Measurements from ENCODE around the gene RHBDL2. TPM values are rescaled to one million over a fixed set of nuclear protein-coding genes. Genes with fewer than 3 reads are reported as not detected.
"Not testable (repeated sequence)": the region's sequence is repeated elsewhere in the genome, so short reads cannot be mapped to it uniquely, and the experiment has no call there.

Gene RHBDL2
- total and polyA plus RNA-seq, 2 donors (not counting 1 experiment from before 2014, with no cell fraction given), result 1.2 to 1.5 TPM

DNA sequence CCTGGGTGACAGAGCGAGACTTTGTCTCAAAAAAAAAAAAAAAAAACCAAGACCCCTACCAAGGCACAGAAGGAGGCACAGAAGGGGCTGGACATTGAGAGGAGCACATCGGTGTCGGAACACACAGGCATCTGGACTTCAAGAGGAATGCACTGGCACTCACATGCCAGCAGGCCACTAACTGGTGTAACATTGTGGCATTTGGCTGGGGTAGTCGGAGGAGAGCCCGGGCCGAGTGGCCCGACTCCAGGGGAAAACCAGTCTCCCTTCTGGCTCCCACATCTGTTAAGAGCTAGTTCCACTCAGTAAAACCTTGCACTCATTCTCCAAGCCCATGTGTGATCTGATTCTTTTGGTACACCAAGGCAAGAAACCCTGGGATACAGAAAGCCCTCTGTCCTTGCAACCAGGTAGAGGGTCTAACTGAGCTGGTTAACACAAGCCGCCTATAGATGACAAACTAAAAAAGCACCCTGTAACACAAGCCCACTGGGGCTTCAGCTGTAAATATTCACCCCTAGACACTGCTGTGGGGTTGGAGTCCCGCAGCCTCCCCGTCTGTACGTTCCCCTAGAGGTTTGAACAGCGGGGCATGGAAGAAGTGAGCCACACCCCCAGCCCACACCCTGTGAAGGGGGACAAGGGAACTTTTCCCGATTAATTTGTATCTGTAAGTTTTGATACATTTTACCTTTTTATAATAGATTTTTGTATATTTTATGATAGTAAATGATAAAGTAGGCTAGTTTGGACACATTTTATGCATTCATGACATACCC is 32.2 kb upstream of the RHBDL2 start:
- no peak for DNase-seq (ENCODE audit: low read depth in 2 of 2)
- H3K4me2 ChIP-seq (ENCODE audit: extremely low read depth, insufficient read depth, low read length), result no peak overlapping the region

DNA sequence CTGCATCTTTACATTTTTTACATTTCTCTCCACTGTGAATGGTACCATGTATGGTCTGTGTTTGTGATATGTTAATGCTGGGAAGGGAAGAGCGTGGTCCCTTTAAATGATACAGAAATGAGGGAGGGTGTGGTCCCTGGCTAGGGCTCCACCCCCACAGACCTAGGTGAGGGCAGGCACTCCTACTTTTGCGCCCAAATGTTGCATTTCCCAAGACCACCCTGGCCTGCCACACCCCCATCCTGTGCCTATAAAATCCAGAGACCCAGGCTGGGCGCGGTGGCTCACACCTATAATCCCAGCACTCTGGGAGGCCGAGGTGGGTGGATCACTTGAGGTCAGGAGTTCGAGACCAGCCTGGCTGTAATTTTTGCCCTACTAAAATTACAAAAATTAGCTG is 31.5 kb upstream of the RHBDL2 start:
- not testable (repeated sequence) for H2AFZ ChIP-seq (ENCODE audit: low read length); H3K9ac ChIP-seq (ENCODE audit: insufficient read depth, low read length); H3K4me3 ChIP-seq (replicated peaks in 1 of 4; ENCODE audit: control extremely low read depth in 1 of 4, insufficient read depth in 1 of 4, low read depth in 3 of 4, low read length in 4 of 4); H4K20me1 ChIP-seq (ENCODE audit: control insufficient read depth, extremely low read depth, insufficient read depth, low read length); H3K36me3 ChIP-seq (ENCODE audit: control insufficient read depth, insufficient read depth, low read length); H3K27ac ChIP-seq (ENCODE audit: insufficient read depth, low read length); H3K79me2 ChIP-seq (ENCODE audit: control insufficient read depth, insufficient read depth, low read length); H3K9me3 ChIP-seq (ENCODE audit: control insufficient read depth, insufficient read depth, low read depth, low read length); H3K27me3 ChIP-seq (ENCODE audit: control insufficient read depth, insufficient read depth, low read length); DNase-seq (ENCODE audit: low read depth in 2 of 2); H3K4me2 ChIP-seq (ENCODE audit: extremely low read depth, insufficient read depth, low read length); H3K4me1 ChIP-seq (ENCODE audit: control insufficient read depth, extremely low read depth, insufficient read depth, low read length)

More for the DNA sequence above, 32.2 kb upstream of the RHBDL2 start:
- H3K4me1 ChIP-seq (ENCODE audit: control insufficient read depth, extremely low read depth, insufficient read depth, low read length), result no peaks in the 10 kb centered on the region
- H3K27me3 ChIP-seq (ENCODE audit: control insufficient read depth, insufficient read depth, low read length), result no peaks in the 10 kb centered on the region
- H4K20me1 ChIP-seq (ENCODE audit: control insufficient read depth, extremely low read depth, insufficient read depth, low read length), result no peaks in the 10 kb centered on the region
- H3K4me3 ChIP-seq (replicated peaks in 1 of 4; ENCODE audit: control extremely low read depth in 1 of 4, insufficient read depth in 1 of 4, low read depth in 3 of 4, low read length in 4 of 4), result no peak overlapping the region
- H3K79me2 ChIP-seq (ENCODE audit: control insufficient read depth, insufficient read depth, low read length), result no peaks in the 10 kb centered on the region
- no peaks in the 10 kb centered on the region for H3K9me3 ChIP-seq (ENCODE audit: control insufficient read depth, insufficient read depth, low read depth, low read length)
- H3K36me3 ChIP-seq (ENCODE audit: control insufficient read depth, insufficient read depth, low read length), result no peaks in the 10 kb centered on the region
- no peak overlapping the region for H2AFZ ChIP-seq (ENCODE audit: low read length)
- TF ChIP-seq EZH2 (IDR thresholded peaks at IDR 0.05; ENCODE audit: low read length, missing control alignments), result no peak
- TF ChIP-seq, protein P1, sequence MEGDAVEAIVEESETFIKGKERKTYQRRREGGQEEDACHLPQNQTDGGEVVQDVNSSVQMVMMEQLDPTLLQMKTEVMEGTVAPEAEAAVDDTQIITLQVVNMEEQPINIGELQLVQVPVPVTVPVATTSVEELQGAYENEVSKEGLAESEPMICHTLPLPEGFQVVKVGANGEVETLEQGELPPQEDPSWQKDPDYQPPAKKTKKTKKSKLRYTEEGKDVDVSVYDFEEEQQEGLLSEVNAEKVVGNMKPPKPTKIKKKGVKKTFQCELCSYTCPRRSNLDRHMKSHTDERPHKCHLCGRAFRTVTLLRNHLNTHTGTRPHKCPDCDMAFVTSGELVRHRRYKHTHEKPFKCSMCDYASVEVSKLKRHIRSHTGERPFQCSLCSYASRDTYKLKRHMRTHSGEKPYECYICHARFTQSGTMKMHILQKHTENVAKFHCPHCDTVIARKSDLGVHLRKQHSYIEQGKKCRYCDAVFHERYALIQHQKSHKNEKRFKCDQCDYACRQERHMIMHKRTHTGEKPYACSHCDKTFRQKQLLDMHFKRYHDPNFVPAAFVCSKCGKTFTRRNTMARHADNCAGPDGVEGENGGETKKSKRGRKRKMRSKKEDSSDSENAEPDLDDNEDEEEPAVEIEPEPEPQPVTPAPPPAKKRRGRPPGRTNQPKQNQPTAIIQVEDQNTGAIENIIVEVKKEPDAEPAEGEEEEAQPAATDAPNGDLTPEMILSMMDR (conservative IDR thresholded peaks at IDR 0.05 in 1 of 2, IDR thresholded peaks at IDR 0.05 in 1 of 2; ENCODE audit: low read depth in 1 of 2, low read length in 2 of 2), result no peak
- no peak overlapping the region for H3K9ac ChIP-seq (ENCODE audit: insufficient read depth, low read length)
- H3K27ac ChIP-seq (ENCODE audit: insufficient read depth, low read length), result no peak overlapping the region

DNA sequence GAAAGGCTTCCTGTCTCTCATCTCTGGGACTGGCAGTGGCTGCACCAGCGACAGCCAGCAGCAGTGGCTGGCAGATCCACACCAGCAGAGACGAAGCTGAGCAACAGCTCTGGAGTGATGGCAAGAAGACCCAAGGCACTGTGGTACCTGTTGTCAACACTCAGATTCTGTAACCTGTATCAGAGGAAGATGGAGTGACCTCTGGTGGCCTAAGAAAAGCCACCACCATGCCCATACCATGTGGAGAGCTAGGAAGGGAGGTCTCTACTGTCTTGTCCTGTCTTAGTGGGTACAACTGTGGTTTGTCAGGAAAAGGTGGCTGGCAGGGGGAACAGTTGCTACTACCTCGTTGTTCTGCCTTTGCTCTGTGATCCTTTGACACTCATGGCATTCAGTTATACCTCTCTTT is 22.5 kb upstream of the RHBDL2 start:
- TF ChIP-seq EZH2 (IDR thresholded peaks at IDR 0.05; ENCODE audit: low read length, missing control alignments), result no peak
- TF ChIP-seq, protein P1 (conservative IDR thresholded peaks at IDR 0.05 in 1 of 2, IDR thresholded peaks at IDR 0.05 in 1 of 2; ENCODE audit: low read depth in 1 of 2, low read length in 2 of 2), result no peak
- no peaks in the 10 kb centered on the region for H3K36me3 ChIP-seq (ENCODE audit: control insufficient read depth, insufficient read depth, low read length)

More for the DNA sequence above, 22.5 kb upstream of the RHBDL2 start:
- DNase-seq (ENCODE audit: low read depth in 2 of 2), result no peak
- Histone ChIP-seq H3K4me1 (ENCODE audit: control insufficient read depth, extremely low read depth, insufficient read depth, low read length) (peaks cover 2% of the 10 kb centered on the region), H3K27ac (ENCODE audit: insufficient read depth, low read length) (no peak overlapping the region), H3K4me3 (replicated peaks in 1 of 4; ENCODE audit: control extremely low read depth in 1 of 4, insufficient read depth in 1 of 4, low read depth in 3 of 4, low read length in 4 of 4) (no peak overlapping the region), H3K9me3 (ENCODE audit: control insufficient read depth, insufficient read depth, low read depth, low read length) (no peaks in the 10 kb centered on the region), H3K4me2 (ENCODE audit: extremely low read depth, insufficient read depth, low read length) (no peak overlapping the region), H3K79me2 (ENCODE audit: control insufficient read depth, insufficient read depth, low read length) (no peaks in the 10 kb centered on the region), H4K20me1 (ENCODE audit: control insufficient read depth, extremely low read depth, insufficient read depth, low read length) (no peaks in the 10 kb centered on the region), H2AFZ (ENCODE audit: low read length) (no peak overlapping the region), H3K27me3 (ENCODE audit: control insufficient read depth, insufficient read depth, low read length) (no peaks in the 10 kb centered on the region), H3K9ac (ENCODE audit: insufficient read depth, low read length) (no peak overlapping the region)
